T-helper 1 cell (primary cell): ENCODE results near the gene GIMD1.

Source experiments
- DNase-seq, 5 donors: peaks; one replicate each; pipeline ENCODE4 v3.0.0-alpha.2; 2012 to 2020

GIMD1 gene

DNA sequence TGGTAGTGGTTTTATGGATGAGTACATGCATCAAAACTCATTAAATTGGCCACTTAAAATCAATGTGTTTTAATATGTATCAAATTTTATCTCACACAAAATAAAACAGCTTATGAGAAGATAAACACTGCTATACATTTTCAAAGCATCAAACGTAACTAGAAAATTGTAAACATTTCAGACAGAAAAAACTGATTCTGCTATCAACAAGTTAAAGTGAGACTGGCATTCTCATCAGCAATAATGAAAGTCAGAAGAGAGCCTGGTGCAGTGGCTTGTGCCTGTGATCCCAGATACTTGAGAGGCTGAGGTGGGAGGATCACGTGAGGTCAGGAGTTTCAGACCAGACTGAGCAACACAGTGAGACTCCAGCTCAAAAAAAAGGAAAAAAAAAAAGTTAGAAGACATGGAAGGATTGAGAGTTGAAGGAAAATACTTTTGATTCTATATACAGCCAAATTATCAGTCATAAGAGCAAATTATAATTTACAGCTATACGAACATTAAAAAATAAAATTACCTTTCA lies 55.5 kb downstream of the GIMD1 start:
- DNase-seq: no peak

GRCh38 chr4:106312377-106312776 lies 56.2 kb downstream of the GIMD1 start:
- DNase-seq: no peak
